ENCODE results near the gene WDHD1. TPM values are rescaled to one million over a fixed set of nuclear protein-coding genes. Genes with fewer than 3 reads are reported as not detected.

Gene WDHD1
- polyA plus RNA-seq, 1 donor (not counting 4 experiments of a cell fraction or from before 2014, with no cell fraction given): 13.0 TPM

DNA sequence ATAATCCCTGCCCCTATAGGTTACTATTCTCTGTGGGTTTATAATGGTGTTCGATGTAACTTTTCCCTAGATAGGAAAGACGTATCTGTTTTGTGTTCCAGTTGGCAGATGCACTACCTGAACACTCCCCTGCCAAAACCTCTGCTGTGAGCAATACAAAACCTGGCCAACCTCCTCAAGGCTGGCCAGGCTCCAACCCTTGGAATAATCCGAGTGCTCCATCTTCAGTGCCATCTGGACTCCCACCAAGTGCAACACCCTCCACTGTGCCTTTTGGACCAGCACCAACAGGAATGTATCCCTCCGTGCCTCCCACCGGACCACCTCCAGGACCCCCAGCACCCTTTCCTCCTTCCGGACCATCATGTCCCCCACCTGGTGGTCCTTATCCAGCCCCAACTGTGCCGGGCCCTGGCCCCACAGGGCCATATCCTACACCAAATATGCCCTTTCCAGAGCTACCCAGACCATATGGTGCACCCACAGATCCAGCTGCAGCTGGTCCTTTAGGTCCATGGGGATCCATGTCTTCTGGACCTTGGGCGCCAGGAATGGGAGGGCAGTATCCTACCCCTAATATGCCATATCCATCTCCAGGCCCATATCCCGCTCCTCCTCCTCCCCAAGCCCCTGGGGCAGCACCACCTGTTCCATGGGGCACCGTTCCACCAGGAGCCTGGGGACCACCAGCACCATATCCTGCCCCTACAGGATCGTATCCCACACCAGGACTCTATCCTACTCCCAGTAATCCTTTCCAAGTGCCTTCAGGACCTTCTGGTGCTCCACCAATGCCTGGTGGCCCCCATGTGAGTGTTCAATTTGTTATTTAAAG, 35.8 kb upstream of the WDHD1 start:
- H3K9me3 ChIP-seq (ENCODE audit: control insufficient read depth, low read depth, low read length): no peaks in the 10 kb centered on the region
- H3K4me1 ChIP-seq (ENCODE audit: control insufficient read depth, extremely low read depth, insufficient read depth, low read length): no peaks in the 10 kb centered on the region
- DNase-seq (ENCODE audit: low read depth, low spot score): no peak
- H3K36me3 ChIP-seq (ENCODE audit: control insufficient read depth in 2 of 2, extremely low read depth in 1 of 2, insufficient read depth in 2 of 2, low read length in 2 of 2): peaks cover 8 to 39% of the 10 kb centered on the region in 2 experiments
- no peak overlapping the region for H2AFZ ChIP-seq (ENCODE audit: control insufficient read depth, low read length)
- peaks cover 55% of the 10 kb centered on the region for H3K79me2 ChIP-seq (ENCODE audit: control insufficient read depth, insufficient read depth, low read length)
- H3K9me1 ChIP-seq (ENCODE audit: control insufficient read depth, extremely low read depth, insufficient read depth, low read length): no peaks in the 10 kb centered on the region
- peak; percentile 53 for FAIRE-seq
- H3K27me3 ChIP-seq (ENCODE audit: control insufficient read depth, extremely low read depth, insufficient read depth, low read length): no peaks in the 10 kb centered on the region
- no peak overlapping the region for H3K27ac ChIP-seq (ENCODE audit: control insufficient read depth, insufficient read depth, low read length)
- peaks cover 12% of the 10 kb centered on the region for H4K20me1 ChIP-seq (ENCODE audit: control insufficient read depth, extremely low read depth, insufficient read depth, low read length)
- H3K4me2 ChIP-seq (ENCODE audit: control insufficient read depth, extremely low read depth, insufficient read depth, low read depth, low read length): no peak overlapping the region
- TF ChIP-seq, protein P1, sequence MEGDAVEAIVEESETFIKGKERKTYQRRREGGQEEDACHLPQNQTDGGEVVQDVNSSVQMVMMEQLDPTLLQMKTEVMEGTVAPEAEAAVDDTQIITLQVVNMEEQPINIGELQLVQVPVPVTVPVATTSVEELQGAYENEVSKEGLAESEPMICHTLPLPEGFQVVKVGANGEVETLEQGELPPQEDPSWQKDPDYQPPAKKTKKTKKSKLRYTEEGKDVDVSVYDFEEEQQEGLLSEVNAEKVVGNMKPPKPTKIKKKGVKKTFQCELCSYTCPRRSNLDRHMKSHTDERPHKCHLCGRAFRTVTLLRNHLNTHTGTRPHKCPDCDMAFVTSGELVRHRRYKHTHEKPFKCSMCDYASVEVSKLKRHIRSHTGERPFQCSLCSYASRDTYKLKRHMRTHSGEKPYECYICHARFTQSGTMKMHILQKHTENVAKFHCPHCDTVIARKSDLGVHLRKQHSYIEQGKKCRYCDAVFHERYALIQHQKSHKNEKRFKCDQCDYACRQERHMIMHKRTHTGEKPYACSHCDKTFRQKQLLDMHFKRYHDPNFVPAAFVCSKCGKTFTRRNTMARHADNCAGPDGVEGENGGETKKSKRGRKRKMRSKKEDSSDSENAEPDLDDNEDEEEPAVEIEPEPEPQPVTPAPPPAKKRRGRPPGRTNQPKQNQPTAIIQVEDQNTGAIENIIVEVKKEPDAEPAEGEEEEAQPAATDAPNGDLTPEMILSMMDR (optimal IDR thresholded peaks at IDR 0.05 in 1 of 3, IDR thresholded peaks at IDR 0.05 in 1 of 3, conservative IDR thresholded peaks at IDR 0.05 in 1 of 3; ENCODE audit: extremely low read depth in 1 of 3, insufficient read depth in 2 of 3, low read length in 3 of 3): no peak
- no peak for TF ChIP-seq EZH2 (IDR thresholded peaks at IDR 0.05; ENCODE audit: low read length)
- H3K4me3 ChIP-seq (ENCODE audit: control insufficient read depth in 2 of 3, extremely low read depth in 1 of 3, insufficient read depth in 2 of 3, low read depth in 1 of 3, low read length in 3 of 3): no peak overlapping the region
- dilution Hi-C loops (cut with MboI; ENCODE audit: extremely low pct_ligation_motif_present, low sequenced_read_pairs): no loop called here
- H3K9ac ChIP-seq (ENCODE audit: control insufficient read depth, extremely low read depth, insufficient read depth, low read length): no peak overlapping the region

DNA sequence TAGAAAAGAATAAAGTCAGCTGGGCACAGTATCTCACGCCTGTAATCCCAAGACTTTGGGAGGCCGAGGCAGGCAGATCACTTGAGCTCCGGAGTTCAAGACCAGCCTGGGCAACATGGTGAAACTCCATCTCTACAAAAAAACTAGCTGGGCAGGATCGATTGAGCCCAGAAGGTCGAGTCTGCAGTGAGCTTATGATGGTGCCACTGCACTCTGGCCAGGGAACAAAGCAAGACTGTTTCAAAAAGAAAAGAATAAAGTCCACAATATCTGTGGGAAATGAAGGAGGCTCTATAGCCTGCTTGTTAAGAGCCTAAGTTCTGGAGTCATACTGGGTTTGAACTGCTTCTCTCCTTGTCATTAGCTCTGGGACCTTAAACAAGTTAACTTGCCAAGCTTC, 32.4 kb upstream of the WDHD1 start:
- Histone ChIP-seq H3K36me3 (ENCODE audit: control insufficient read depth in 2 of 2, extremely low read depth in 1 of 2, insufficient read depth in 2 of 2, low read length in 2 of 2) (peaks cover 6 to 37% of the 10 kb centered on the region in 2 experiments), H3K9me1 (ENCODE audit: control insufficient read depth, extremely low read depth, insufficient read depth, low read length) (no peaks in the 10 kb centered on the region), H4K20me1 (ENCODE audit: control insufficient read depth, extremely low read depth, insufficient read depth, low read length) (peaks cover 14% of the 10 kb centered on the region), H3K9me3 (ENCODE audit: control insufficient read depth, low read depth, low read length) (no peaks in the 10 kb centered on the region), H3K4me2 (ENCODE audit: control insufficient read depth, extremely low read depth, insufficient read depth, low read depth, low read length) (no peak overlapping the region), H3K79me2 (ENCODE audit: control insufficient read depth, insufficient read depth, low read length) (peaks cover 87% of the 10 kb centered on the region), H3K27me3 (ENCODE audit: control insufficient read depth, extremely low read depth, insufficient read depth, low read length) (no peaks in the 10 kb centered on the region), H3K27ac (ENCODE audit: control insufficient read depth, insufficient read depth, low read length) (no peak overlapping the region), H3K4me3 (ENCODE audit: control insufficient read depth in 2 of 3, extremely low read depth in 1 of 3, insufficient read depth in 2 of 3, low read depth in 1 of 3, low read length in 3 of 3) (no peak overlapping the region), H3K9ac (ENCODE audit: control insufficient read depth, extremely low read depth, insufficient read depth, low read length) (no peak overlapping the region), H3K4me1 (ENCODE audit: control insufficient read depth, extremely low read depth, insufficient read depth, low read length) (no peaks in the 10 kb centered on the region), H2AFZ (ENCODE audit: control insufficient read depth, low read length) (no peak overlapping the region)
- dilution Hi-C loops (cut with MboI; ENCODE audit: extremely low pct_ligation_motif_present, low sequenced_read_pairs): no loop called here
- no peak for DNase-seq (ENCODE audit: low read depth, low spot score)
- no peak for TF ChIP-seq EZH2 (IDR thresholded peaks at IDR 0.05; ENCODE audit: low read length)
- TF ChIP-seq, protein P1 (optimal IDR thresholded peaks at IDR 0.05 in 1 of 3, IDR thresholded peaks at IDR 0.05 in 1 of 3, conservative IDR thresholded peaks at IDR 0.05 in 1 of 3; ENCODE audit: extremely low read depth in 1 of 3, insufficient read depth in 2 of 3, low read length in 3 of 3): no peak
- no peak for FAIRE-seq
